Breast epithelium (tissue), 4 donors: ENCODE data around the gene ZNF224. TPM values are rescaled to one million over a fixed set of nuclear protein-coding genes. Genes with fewer than 3 reads are reported as not detected.
"Not testable (repeated sequence)": the region's sequence is repeated elsewhere in the genome, so short reads cannot be mapped to it uniquely, and the experiment has no call there.

ENCODE experiments used
- DNase-seq, 2 donors: peaks; one replicate each; pipeline ENCODE4 v3.0.0-alpha.2; 2019; ENCODE audit warnings: low spot score in 2 of 2
- H3K27ac ChIP-seq, 2 donors: fragments of 200-600 bp; sonication (generic) in 1 of 2; one replicate each; pipeline ENCODE4 v1.5.1; 2016 to 2019; ENCODE audit warnings: mild to moderate bottlenecking in 1 of 2
- H3K27me3 ChIP-seq, 2 donors: fragments of 200-600 bp; sonication (generic) in 1 of 2; one replicate each; pipeline versions ENCODE4 v1.5.1 to v1.6.0; 2017 to 2019; ENCODE audit warnings: control low read depth in 1 of 2, mild to moderate bottlenecking in 1 of 2
- H3K36me3 ChIP-seq: fragments of 200-600 bp; one replicate; pipeline ENCODE4 v1.5.1; 2019
- H3K4me1 ChIP-seq, 2 donors: fragments of 200-600 bp; sonication (generic); one replicate each; pipeline ENCODE4 v1.5.1; 2016 to 2019; ENCODE audit warnings: control low read depth in 1 of 2
- H3K4me3 ChIP-seq, 3 donors: fragments of 200-600 bp; sonication (generic); 1 replicate in 2 of 3; 2 replicates in 1 of 3; pipeline ENCODE4 v1.5.1; 2016 to 2019; ENCODE audit warnings: mild to moderate bottlenecking in 3 of 3, moderate library complexity in 2 of 3
- H3K9me3 ChIP-seq, 2 donors: fragments of 200-600 bp; sonication (generic) in 1 of 2; one replicate each; pipeline ENCODE4 v1.5.1; 2016 to 2019; ENCODE audit warnings: control low read depth in 1 of 2
- CTCF ChIP-seq, 3 donors: fragments of 450-650 bp; IDR thresholded peaks; one replicate each; pipeline ENCODE4 v1.5.1; 2016 to 2017; ENCODE audit warnings: antibody characterized with exemption in 3 of 3, mild to moderate bottlenecking in 3 of 3, moderate library complexity in 3 of 3
- POLR2A ChIP-seq: fragments of 450-650 bp; IDR thresholded peaks from one replicate; pipeline ENCODE4 v1.6.1; 2016; ENCODE audit warnings: antibody characterized with exemption, mild to moderate bottlenecking, moderate library complexity
- POLR2AphosphoS5 ChIP-seq, 3 donors: sonication (generic); formaldehyde crosslinking; IDR thresholded peaks; one replicate each; pipeline ENCODE4 v1.6.1; 2017; ENCODE audit warnings: antibody characterized with exemption in 3 of 3
- intact Hi-C: fragments of 100-400 bp; cut with DNase I; formaldehyde crosslinking; loops from one replicate; pipeline ENCODE4 v1.15.1; 2023; ENCODE audit warnings: low total_unique reads
- total RNA-seq, 3 donors: library from RNA; depleted of rRNA; stranded (reverse); fragments of >200 nt; gene quantifications; one replicate each; pipeline ENCODE4 v1.1.0, GENCODE V29; 2016

The ZNF224 gene
- total RNA-seq, 3 donors from 2014 or later, result 22.4 to 51.4 (median 30.8) TPM

- TF ChIP-seq POLR2A (no peak), CTCF (IDR thresholded peaks at IDR 0.05) (no peak), POLR2AphosphoS5 (IDR thresholded peaks at IDR 0.05) (no peak)
- Histone ChIP-seq H3K9me3 (peaks cover 39 to 45% of the 10 kb centered on the region in 2 donors), H3K27me3 (no peaks in the 10 kb centered on the region), H3K27ac (no peak overlapping the region), H3K4me3 (peak overlapping the region in 2 of 3 donors; percentile 83 to 90), H3K4me1 (peaks cover 0 to 8% of the 10 kb centered on the region in 2 donors), H3K36me3 (peaks cover 8% of the 10 kb centered on the region)
- DNase-seq, result no peak
- intact Hi-C loops, result no loop called here
Measured at GRCh38 chr19:44111910-44112463, 17.8 kb downstream of the ZNF224 start.

GRCh38 chr19:44112802-44113137 is 18.6 kb downstream of the ZNF224 start:
- H3K9me3 ChIP-seq, result peaks cover 31 to 37% of the 10 kb centered on the region in 2 donors
- TF ChIP-seq POLR2AphosphoS5 (IDR thresholded peaks at IDR 0.05) (no peak), CTCF (IDR thresholded peaks at IDR 0.05) (peak in 1 of 3 donors; percentile 17)
- DNase-seq, result no peak
- peak overlapping the region; percentile 60 to 90 (median 83) for H3K4me3 ChIP-seq
- H3K27me3 ChIP-seq, result no peaks in the 10 kb centered on the region
- peak overlapping the region in 1 of 2 donors; percentile 59 for H3K27ac ChIP-seq
- peaks cover 5% of the 10 kb centered on the region for H3K36me3 ChIP-seq
- H3K4me1 ChIP-seq, result peaks cover 0 to 8% of the 10 kb centered on the region in 2 donors
- intact Hi-C loops, result no loop called here

GRCh38 chr19:44113138-44113783 is 19.1 kb downstream of the ZNF224 start, which contains the start of gene ZNF225:
Gene ZNF225, plus strand, starts transcription at chr19:44113399. Its CDS starts 2,429 bp downstream, at chr19:44115828.
- Histone ChIP-seq H3K4me3 (peak within 1 kb of the TSS; percentile 60 to 90 (median 83)), H3K4me1 (peaks cover 0 to 8% of the 10 kb centered on the region in 2 donors), H3K9me3 (peaks cover 27 to 33% of the 10 kb centered on the region in 2 donors), H3K36me3 (peaks cover 6% of the 10 kb centered on the region), H3K27me3 (no peaks in the 10 kb centered on the region), H3K27ac (peak within 1 kb of the TSS; percentile 77 to 81)
- no peak for TF ChIP-seq POLR2A
- peak; percentile 80 to 83 (median 82) for TF ChIP-seq POLR2AphosphoS5 (IDR thresholded peaks at IDR 0.05)
- no peak for TF ChIP-seq CTCF (IDR thresholded peaks at IDR 0.05)
- DNase-seq, result peak; percentile 92 to 97
- intact Hi-C loops, result no loop called here

GRCh38 chr19:44113784-44114390 is 19.7 kb downstream of the ZNF224 start:
- TF ChIP-seq POLR2AphosphoS5 (IDR thresholded peaks at IDR 0.05), result no peak

GRCh38 chr19:44121162-44121561 is 27.0 kb downstream of the ZNF224 start:
- intact Hi-C loops, H3K4me1 ChIP-seq, DNase-seq, H3K4me3 ChIP-seq, H3K27me3 ChIP-seq, H3K27ac ChIP-seq: not testable (repeated sequence)
- Histone ChIP-seq H3K9me3 (peaks cover 41 to 64% of the 10 kb centered on the region in 2 donors), H3K36me3 (peaks cover 15% of the 10 kb centered on the region)

More at GRCh38 chr19:44113784-44114390, 19.7 kb downstream of the ZNF224 start:
- Histone ChIP-seq H3K27ac (peak overlapping the region; percentile 77 to 81), H3K9me3 (peaks cover 26% of the 10 kb centered on the region in 2 donors), H3K4me3 (peak overlapping the region; percentile 60 to 90 (median 83)), H3K36me3 (peaks cover 9% of the 10 kb centered on the region), H3K4me1 (peaks cover 0 to 8% of the 10 kb centered on the region in 2 donors), H3K27me3 (no peaks in the 10 kb centered on the region)
- intact Hi-C loops, result no loop called here
- no peak for DNase-seq

- intact Hi-C loops, result no loop called here
- no peak for TF ChIP-seq POLR2A
- TF ChIP-seq POLR2AphosphoS5 (IDR thresholded peaks at IDR 0.05), result no peak
- TF ChIP-seq CTCF (IDR thresholded peaks at IDR 0.05), result no peak
- H3K4me3 ChIP-seq, result no peak overlapping the region
- H3K36me3 ChIP-seq, result peaks cover 11% of the 10 kb centered on the region
- no peak for DNase-seq
- H3K27me3 ChIP-seq, result no peaks in the 10 kb centered on the region
- H3K9me3 ChIP-seq, result peaks cover 65 to 81% of the 10 kb centered on the region in 2 donors
- no peaks in the 10 kb centered on the region for H3K4me1 ChIP-seq
- no peak overlapping the region for H3K27ac ChIP-seq
Measured at GRCh38 chr19:44131955-44132354, 37.8 kb downstream of the ZNF224 start.
